HG03442 (cell line): ENCODE results near the gene PCDHB16.
"Not testable (repeated sequence)": the region's sequence is repeated elsewhere in the genome, so short reads cannot be mapped to it uniquely, and the experiment has no call there.

Source experiments
- ATAC-seq: cut with Tn5 transposase; IDR thresholded peaks from one replicate; pipeline ENCODE4 v1.9.1; 2021; ENCODE audit warnings: mild to moderate bottlenecking, moderate library complexity; ENCODE audit not compliant: unreplicated experiment

The PCDHB16 gene

GRCh38 chr5:141180313-141180712 is 1.9 kb upstream of the PCDHB16 start:
- no peak for ATAC-seq

- ATAC-seq: not testable (repeated sequence)
Measured at GRCh38 chr5:141184117-141184855, 2.1 kb downstream of the PCDHB16 start.

- ATAC-seq: no peak
Measured at GRCh38 chr5:141186897-141187512, 4.8 kb downstream of the PCDHB16 start, which contains the start of gene PCDHB9. TSS of gene PCDHB9 (plus strand) at chr5:141187161. CDS start at chr5:141187319, 158 bp downstream.

- ATAC-seq: not testable (repeated sequence)
Measured at GRCh38 chr5:141188682-141189081, 6.5 kb downstream of the PCDHB16 start.

GRCh38 chr5:141189131-141189530 is 6.9 kb downstream of the PCDHB16 start:
- not testable (repeated sequence) for ATAC-seq

GRCh38 chr5:141192110-141192725 is 10.0 kb downstream of the PCDHB16 start, which contains the start of gene PCDHB10:
TSS of gene PCDHB10 (plus strand) at chr5:141192353. CDS start at chr5:141192553, 200 bp downstream.
- no peak for ATAC-seq

GRCh38 chr5:141194332-141194731 is 12.1 kb downstream of the PCDHB16 start:
- ATAC-seq: not testable (repeated sequence)

- no peak for ATAC-seq
Measured at GRCh38 chr5:141196363-141196762, 14.2 kb downstream of the PCDHB16 start.

GRCh38 chr5:141199359-141200235 is 17.4 kb downstream of the PCDHB16 start, which contains the start of gene PCDHB11:
TSS of gene PCDHB11 (plus strand) at chr5:141199627. CDS start at chr5:141199775, 148 bp downstream.
- ATAC-seq: no peak

- not testable (repeated sequence) for ATAC-seq
Measured at GRCh38 chr5:141201126-141201525, 18.9 kb downstream of the PCDHB16 start.

GRCh38 chr5:141201646-141202045 is 19.5 kb downstream of the PCDHB16 start:
- not testable (repeated sequence) for ATAC-seq

- ATAC-seq: no peak
Measured at GRCh38 chr5:141208478-141208877, 26.3 kb downstream of the PCDHB16 start, which contains the start of gene PCDHB12. TSS of gene PCDHB12 (plus strand) at chr5:141208719. CDS start at chr5:141208908, 189 bp downstream.

- not testable (repeated sequence) for ATAC-seq
Measured at GRCh38 chr5:141210281-141210680, 28.1 kb downstream of the PCDHB16 start.

GRCh38 chr5:141210849-141211248 is 28.7 kb downstream of the PCDHB16 start:
- not testable (repeated sequence) for ATAC-seq

- ATAC-seq: not testable (repeated sequence)
Measured at GRCh38 chr5:141213656-141214339, 31.6 kb downstream of the PCDHB16 start, which contains the start of gene PCDHB13. TSS of gene PCDHB13 (plus strand) at chr5:141213919. CDS start at chr5:141214124, 205 bp downstream.

GRCh38 chr5:141214583-141214982 is 32.4 kb downstream of the PCDHB16 start:
- ATAC-seq: not testable (repeated sequence)

- not testable (repeated sequence) for ATAC-seq
Measured at GRCh38 chr5:141215504-141215903, 33.3 kb downstream of the PCDHB16 start.

- ATAC-seq: not testable (repeated sequence)
Measured at GRCh38 chr5:141216035-141216434, 33.8 kb downstream of the PCDHB16 start.

- no peak for ATAC-seq
Measured at GRCh38 chr5:141223112-141223783, 41.1 kb downstream of the PCDHB16 start, which contains the start of gene PCDHB14. TSS of gene PCDHB14 (plus strand) at chr5:141223343. CDS start at chr5:141223506, 163 bp downstream.
